Smooth muscle cell (in vitro differentiated cells): ENCODE measurements around the gene LIAS. TPM values are rescaled to one million over a fixed set of nuclear protein-coding genes. Genes with fewer than 3 reads are reported as not detected.
A peak's percentile ranks its signal among the peaks of the same experiment; 100 is the strongest.
"Not testable (repeated sequence)": the region's sequence is repeated elsewhere in the genome, so short reads cannot be mapped to it uniquely, and the experiment has no call there.

Experiments used
- DNase-seq: peaks from one replicate; lab custom pipeline; 2025; ENCODE audit not compliant: unreplicated experiment; lab: John Stamatoyannopoulos, UW
- H2AFZ ChIP-seq: fragments of 200-600 bp; sonication (generic); 2 replicates; pipeline ENCODE4 v1.6.0; 2016; ENCODE audit warnings: antibody characterized with exemption, low read depth, mild to moderate bottlenecking
- H3F3A ChIP-seq: fragments of 200-600 bp; sonication (generic); 2 replicates; pipeline ENCODE4 v1.6.0; 2017; ENCODE audit warnings: antibody characterized with exemption, low read depth
- H3K27ac ChIP-seq: fragments of 200-600 bp; sonication (generic); 2 replicates; pipeline ENCODE4 v1.5.1; 2016; ENCODE audit warnings: low read depth, mild to moderate bottlenecking
- H3K27me3 ChIP-seq: fragments of 200-600 bp; sonication (generic); 2 replicates; pipeline ENCODE4 v1.6.1; 2016; ENCODE audit warnings: low read depth, mild to moderate bottlenecking
- H3K36me3 ChIP-seq: fragments of 200-600 bp; sonication (generic); 2 replicates; pipeline ENCODE4 v1.5.1; 2016; ENCODE audit warnings: low read depth
- H3K4me1 ChIP-seq: fragments of 200-600 bp; sonication (generic); 2 replicates; pipeline ENCODE4 v1.5.1; 2016; ENCODE audit warnings: low read depth
- H3K4me2 ChIP-seq: fragments of 200-600 bp; sonication (generic); 2 replicates; pipeline ENCODE4 v1.6.0; 2016; ENCODE audit warnings: mild to moderate bottlenecking
- H3K4me3 ChIP-seq: fragments of 200-600 bp; sonication (generic); 2 replicates; pipeline ENCODE4 v1.5.1; 2016; ENCODE audit warnings: mild to moderate bottlenecking
- H3K79me2 ChIP-seq: fragments of 200-600 bp; sonication (generic); 2 replicates; pipeline ENCODE4 v1.6.0; 2016; ENCODE audit warnings: low read depth, mild to moderate bottlenecking
- H3K9ac ChIP-seq: fragments of 200-600 bp; sonication (generic); 2 replicates; pipeline ENCODE4 v1.6.0; 2016; ENCODE audit warnings: low read depth
- H3K9me3 ChIP-seq: fragments of 200-600 bp; sonication (generic); replicated peaks from 2 replicates; pipeline ENCODE4 v1.5.1; 2016; ENCODE audit warnings: low read depth
- H4K20me1 ChIP-seq: fragments of 200-600 bp; sonication (generic); 2 replicates; pipeline ENCODE4 v1.6.0; 2016; ENCODE audit warnings: low read depth
- CTCF ChIP-seq: fragments of 200-600 bp; sonication (generic); IDR thresholded peaks from 2 replicates; pipeline ENCODE4 v1.5.1; 2017; ENCODE audit warnings: borderline replicate concordance, mild to moderate bottlenecking, antibody characterized with exemption; ENCODE audit not compliant: insufficient read depth, poor library complexity, severe bottlenecking
- WGBS: methylation state at CpG from one replicate; pipeline ENCODE4 v1.1.7; 2016; ENCODE audit warnings: low lambda C conversion rate; 5-methylcytosine and 5-hydroxymethylcytosine counted together
- polyA plus RNA-seq: library from polyadenylated mRNA; unstranded; fragments of >200 nt; fragmentation: Nextera tagmentation; extraction: Ambion mirVana; gene quantifications from 2 replicates; pipeline ENCODE4 v1.2.1, GENCODE V29; 2016
- total RNA-seq: library from RNA; depleted of rRNA; stranded (reverse); fragments of >200 nt; gene quantifications from 2 replicates; pipeline ENCODE4 v1.2.3, GENCODE V29; 2014

LIAS gene
- total and polyA plus RNA-seq, 2 experiments from 2014 or later, result 6.6 to 10.5 TPM

GRCh38 chr4:39456946-39457763 lies 1.7 kb upstream of the LIAS start:
- H3K4me2 ChIP-seq, result peak overlapping the region; percentile 89
- no peak for TF ChIP-seq CTCF
- 74% methylated on average over 10 of the region's 10 CpGs for WGBS
- H3K9ac ChIP-seq, result peak overlapping the region; percentile 93
- no peak overlapping the region for H2AFZ ChIP-seq
- peaks cover 34% of the 10 kb centered on the region for H3F3A ChIP-seq
- peaks cover 45% of the 10 kb centered on the region for H3K79me2 ChIP-seq
- peaks cover 31% of the 10 kb centered on the region for H3K36me3 ChIP-seq
- H4K20me1 ChIP-seq, result peaks cover 59% of the 10 kb centered on the region
- peak overlapping the region; percentile 86 for H3K27ac ChIP-seq
- H3K4me3 ChIP-seq, result peak overlapping the region; percentile 82
- no peak for DNase-seq
- peaks cover 25% of the 10 kb centered on the region for H3K4me1 ChIP-seq
- H3K9me3 ChIP-seq, result no peaks in the 10 kb centered on the region
- H3K27me3 ChIP-seq, result no peaks in the 10 kb centered on the region

- Histone ChIP-seq H2AFZ (peak overlapping the region; percentile 35), H3K4me1 (peaks cover 25% of the 10 kb centered on the region), H3K36me3 (peaks cover 31% of the 10 kb centered on the region), H3F3A (peaks cover 31% of the 10 kb centered on the region), H4K20me1 (peaks cover 51% of the 10 kb centered on the region), H3K4me3 (peak overlapping the region; percentile 82), H3K27ac (peak overlapping the region; percentile 86), H3K9ac (peak overlapping the region; percentile 93), H3K79me2 (peaks cover 45% of the 10 kb centered on the region), H3K4me2 (peak overlapping the region; percentile 89)
- under 1% methylated on average over 13 of the region's 13 CpGs for WGBS
- not testable (repeated sequence) for DNase-seq, H3K9me3 ChIP-seq, H3K27me3 ChIP-seq
These were observed 723 bp upstream of the LIAS start for GRCh38 chr4:39458161-39458504.

DNA sequence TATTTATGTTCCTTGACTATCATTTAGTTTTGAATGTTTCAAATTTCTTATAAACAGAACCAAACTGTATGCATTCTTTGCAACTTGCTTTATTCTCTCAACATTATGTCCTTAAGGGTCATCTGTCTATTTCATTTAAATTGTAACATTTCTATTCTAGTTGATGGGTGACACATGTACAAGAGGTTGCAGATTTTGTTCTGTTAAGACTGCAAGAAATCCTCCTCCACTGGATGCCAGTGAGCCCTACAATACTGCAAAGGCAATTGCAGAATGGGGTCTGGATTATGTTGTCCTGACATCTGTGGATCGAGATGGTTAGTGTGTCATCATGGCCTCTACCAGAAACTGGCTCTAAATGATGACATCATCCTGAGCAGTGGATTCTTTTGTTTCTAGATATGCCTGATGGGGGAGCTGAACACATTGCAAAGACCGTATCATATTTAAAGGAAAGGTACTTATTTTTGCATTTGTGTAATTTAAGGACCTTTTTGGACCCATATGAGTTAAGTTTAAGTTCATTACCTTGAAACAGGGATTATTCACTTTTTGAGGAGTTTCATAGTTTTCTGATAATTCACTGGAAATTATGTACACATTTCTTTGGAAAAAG lies 6.1 kb downstream of the LIAS start:
- H3K9ac ChIP-seq, result peak overlapping the region; percentile 70

More for the DNA sequence above, 6.1 kb downstream of the LIAS start:
- TF ChIP-seq CTCF, result no peak
- peaks cover 12% of the 10 kb centered on the region for H3K79me2 ChIP-seq
- no peaks in the 10 kb centered on the region for H4K20me1 ChIP-seq
- peak overlapping the region; percentile 77 for H2AFZ ChIP-seq
- H3K27ac ChIP-seq, result peak overlapping the region; percentile 88
- no peaks in the 10 kb centered on the region for H3K27me3 ChIP-seq
- H3K36me3 ChIP-seq, result no peaks in the 10 kb centered on the region
- H3K4me2 ChIP-seq, result peak overlapping the region; percentile 70
- no peak for DNase-seq
- H3K4me1 ChIP-seq, result peaks cover under 1% of the 10 kb centered on the region
- 11% methylated on average over 2 of the region's 2 CpGs for WGBS
- H3K4me3 ChIP-seq, result no peak overlapping the region
- peaks cover 8% of the 10 kb centered on the region for H3F3A ChIP-seq
- no peaks in the 10 kb centered on the region for H3K9me3 ChIP-seq
